K562 (cell line): Measurements from ENCODE around the gene SLC1A3. TPM values are rescaled to one million over a fixed set of nuclear protein-coding genes. Genes with fewer than 3 reads are reported as not detected.

ENCODE experiments used
- ATAC-seq: fragments of 200-7000 bp; cut with Tn5 transposase; 3 replicates; pipeline ENCODE4 v1.9.1; 2020; ENCODE audit warnings: moderate library complexity
- BruUV-seq: library from RNA; stranded (reverse); fragments of 400-500 nt; replicated peaks from 2 replicates; lab custom pipeline; 2021; lab: Mats Ljungman, UMichigan
- CTCF ChIA-PET: fragments of 300-600 bp; formaldehyde crosslinking; extraction: SDS; loops from one replicate; lab custom pipeline; 2021; ENCODE audit warnings: low intra/inter-chr PET ratio; lab: Yijun Ruan, JAX
- POLR2A ChIA-PET: fragments of 300-600, 350-650 bp; sonication (Branson Sonifier 250); formaldehyde crosslinking; extraction: SDS; loops from one replicate; lab custom pipeline; 2021; ENCODE audit warnings: antibody characterized with exemption, inconsistent platforms; lab: Yijun Ruan, JAX
- DNase-seq, 4 experiments: peaks; one replicate each; pipeline versions ENCODE4 v3.0.0 to v3.0.0-alpha.2; 2011 to 2018; ENCODE audit warnings: low spot score in 3 of 4, mixed read lengths in 3 of 4; ENCODE audit errors: extremely low read depth in 1 of 4
- FAIRE-seq: peaks from 2 replicates; lab custom pipeline; 2011; peaks lifted over from hg19 to GRCh38; lab: Jason Lieb, UNC
- H2AFZ ChIP-seq: 2 replicates; pipeline ENCODE4 v1.6.0; 2011; ENCODE audit warnings: low read depth, low read length, control low read depth, inconsistent platforms
- H3K27ac ChIP-seq: fragments of 200-600 bp; 3 replicates; pipeline ENCODE4 v1.8.0; 2011; ENCODE audit warnings: low read depth, mild to moderate bottlenecking, control low read depth, inconsistent platforms, low read length, moderate library complexity, mixed read lengths; ENCODE audit errors: extremely low read depth
- H3K27me3 ChIP-seq, 2 experiments: fragments of 300-600 bp in 1 of 2; 2 replicates in 1 of 2; 3 replicates in 1 of 2; pipeline versions ENCODE4 v1.6.0 to v1.8.0; 2011; ENCODE audit warnings: inconsistent platforms in 2 of 2, low read length in 2 of 2, mild to moderate bottlenecking in 1 of 2, mixed read lengths in 1 of 2, moderate library complexity in 1 of 2; ENCODE audit not compliant: control insufficient read depth in 2 of 2, insufficient read depth in 2 of 2
- H3K36me3 ChIP-seq: fragments of 300-600 bp; 3 replicates; pipeline ENCODE4 v1.8.0; 2011; ENCODE audit warnings: mild to moderate bottlenecking, low read length, inconsistent platforms; ENCODE audit not compliant: control insufficient read depth, insufficient read depth
- H3K4me1 ChIP-seq, 2 experiments: fragments of 200-600 bp in 1 of 2; replicated peaks in 1 of 2; 2 replicates in 1 of 2; 3 replicates in 1 of 2; pipeline versions ENCODE4 v1.5.1 to v1.8.0; 2011; ENCODE audit warnings: inconsistent platforms in 2 of 2, low read length in 2 of 2, mild to moderate bottlenecking in 1 of 2, mixed read lengths in 1 of 2, moderate library complexity in 1 of 2; ENCODE audit not compliant: control insufficient read depth in 2 of 2, insufficient read depth in 2 of 2
- H3K4me2 ChIP-seq: 2 replicates; pipeline ENCODE4 v1.6.1; 2011; ENCODE audit warnings: low read length, control low read depth, inconsistent platforms, mixed read lengths; ENCODE audit not compliant: insufficient read depth
- H3K4me3 ChIP-seq: fragments of 200-600 bp; sonication (generic), shearing (Covaris generic); 2 replicates; pipeline ENCODE4 v1.5.1; 2016; ENCODE audit warnings: control low read depth, inconsistent platforms
- H3K79me2 ChIP-seq: fragments of 200-600 bp; 3 replicates; pipeline ENCODE4 v1.8.0; 2011; ENCODE audit warnings: low read length, inconsistent platforms; ENCODE audit not compliant: control insufficient read depth, insufficient read depth
- H3K9ac ChIP-seq, 2 experiments: 2 replicates each; pipeline versions ENCODE4 v1.6.0 to v1.6.1; 2011; ENCODE audit warnings: low read depth in 2 of 2, low read length in 2 of 2, control low read depth in 1 of 2, inconsistent platforms in 1 of 2, mild to moderate bottlenecking in 1 of 2, mixed read lengths in 1 of 2; ENCODE audit not compliant: insufficient read depth in 1 of 2
- H3K9me1 ChIP-seq: one replicate; pipeline ENCODE4 v1.6.0; 2011; ENCODE audit warnings: inconsistent platforms, mild to moderate bottlenecking, low read length, moderate library complexity; ENCODE audit not compliant: control insufficient read depth, insufficient read depth
- H3K9me3 ChIP-seq: replicated peaks from 2 replicates; pipeline ENCODE4 v1.5.1; 2011; ENCODE audit warnings: low read depth, low read length, inconsistent platforms; ENCODE audit not compliant: control insufficient read depth, insufficient read depth
- H4K20me1 ChIP-seq: replicated peaks from 2 replicates; pipeline ENCODE4 v1.6.1; 2011; ENCODE audit warnings: low read length, inconsistent platforms, mixed read lengths; ENCODE audit not compliant: control insufficient read depth, insufficient read depth
- ATF1 ChIP-seq, 2 experiments: fragments of 450-650 bp in 1 of 2; IDR thresholded peaks; 2 replicates each; pipeline ENCODE4 v1.6.1; 2016; ENCODE audit warnings: missing compliant biosample characterization in 1 of 2, missing genetic modification characterization in 1 of 2
- CEBPB ChIP-seq: fragments of 450-650 bp; IDR thresholded peaks from 2 replicates; pipeline ENCODE4 v1.6.1; 2016; ENCODE audit warnings: missing genetic modification characterization, missing compliant biosample characterization
- HES1 ChIP-seq: fragments of 450-650 bp; IDR thresholded peaks from 2 replicates; pipeline ENCODE4 v1.6.1; 2016; ENCODE audit warnings: low read depth, mild to moderate bottlenecking, moderate library complexity
- PTBP1 ChIP-seq: fragments of 200-400 bp; formaldehyde crosslinking; IDR thresholded peaks from 2 replicates; pipeline ENCODE4 v1.6.1; 2017; ENCODE audit warnings: low read depth, low read length
- THAP7 ChIP-seq: fragments of 250-450 bp; sonication (Bioruptor Pico); IDR thresholded peaks from 2 replicates; pipeline ENCODE4 v1.5.0; 2021
- WGBS: fragments of 100-300 bp; shearing (Covaris generic); methylation state at CpG from one replicate; pipeline ENCODE4 v1.1.6; 2016; ENCODE audit warnings: low coverage, mixed read lengths; ENCODE audit not compliant: insufficient coverage; ENCODE audit errors: missing lambda C conversion rate; 5-methylcytosine and 5-hydroxymethylcytosine counted together
- in situ Hi-C: fragments of 300-500 bp; cut with MboI; formaldehyde crosslinking; loops from 4 replicates; pipeline ENCODE4 v1.15.0; 2018; ENCODE audit warnings: inconsistent platforms, mixed read lengths
- intact Hi-C: fragments of 100-400 bp; cut with micrococcal nuclease; formaldehyde crosslinking; loops from 2 replicates; pipeline ENCODE4 v1.14.2; 2022
- polyA plus RNA-seq, 8 experiments: library from polyadenylated mRNA; depleted of rRNA in 4 of 8; stranded (reverse) in 5 of 8; unstranded in 3 of 8; fragments of >200 nt; fragmentation: Nextera tagmentation in 2 of 8; fragmentation: Illumina TruSeq in 1 of 8; extraction: Ambion mirVana in 2 of 8; extraction: Trizol in 1 of 8; gene quantifications; 2 replicates each; pipeline versions ENCODE4 v1.2.1 to v1.2.3, GENCODE V29; 2011 to 2014; ENCODE audit warnings: inconsistent platforms in 1 of 8, missing spikeins in 1 of 8
- total RNA-seq, 7 experiments: library from RNA; depleted of rRNA in 6 of 7; stranded (reverse); fragments of >200 nt in 6 of 7; fragmentation: Illumina TruSeq in 2 of 7; extraction: Trizol in 2 of 7; gene quantifications; 2 replicates each; pipeline versions ENCODE4 v1.2.1 to v1.2.3, GENCODE V29; 2011 to 2021; ENCODE audit warnings: low replicate concordance in 1 of 7

The SLC1A3 gene
- total and polyA plus RNA-seq, 9 of the 15 experiments (the other 6 are each of a cell fraction or from before 2014, with no cell fraction given), result 0.13 TPM; not detected in 8

GRCh38 chr5:36683821-36684434 lies 77.5 kb downstream of the SLC1A3 start:
- Histone ChIP-seq H3K79me2 (no peaks in the 10 kb centered on the region), H3K9me1 (no peaks in the 10 kb centered on the region), H3K4me3 (no peak overlapping the region), H3K36me3 (no peaks in the 10 kb centered on the region), H3K9ac (no peak overlapping the region), H3K27me3 (peaks cover 13 to 34% of the 10 kb centered on the region in 2 experiments; a peak in 4 of 5 replicates), H2AFZ (no peak overlapping the region), H3K27ac (no peak overlapping the region), H4K20me1 (no peaks in the 10 kb centered on the region), H3K4me1 (no peaks in the 10 kb centered on the region), H3K4me2 (no peak overlapping the region), H3K9me3 (no peaks in the 10 kb centered on the region)
- intact Hi-C loops, result no loop called here
- ChIA-PET CTCF (no interaction called here), POLR2A (interaction anchor here (0.6 kb wide), 1 partner anchor 47 kb away, joined by 3 read pairs; no protein-coding TSS in a partner anchor)
- WGBS, result under 1% methylated on average over 9 of the region's 9 CpGs
- no TSS peak for BruUV-seq
- FAIRE-seq (no peak), ATAC-seq (no peak), DNase-seq (no peak)
- in situ Hi-C loops, result no loop called here
- TF ChIP-seq CEBPB (tag), result 0 out of 2 replicates have a peak, but pooled peaks have one; percentile 29
- no peak for TF ChIP-seq THAP7
- no peak for TF ChIP-seq HES1
- no peak for TF ChIP-seq ATF1 (CRISPR knock-in tag; IDR thresholded peaks at IDR 0.05)
- TF ChIP-seq ATF1 (tag; IDR thresholded peaks at IDR 0.05), result no peak
- TF ChIP-seq PTBP1, result no peak
- TF ChIP-seq, all 486 proteins: peak for 1
